Measurements from ENCODE around the gene MGAT5.
"Not testable (repeated sequence)": the region's sequence is repeated elsewhere in the genome, so short reads cannot be mapped to it uniquely, and the experiment has no call there.

Gene MGAT5

DNA sequence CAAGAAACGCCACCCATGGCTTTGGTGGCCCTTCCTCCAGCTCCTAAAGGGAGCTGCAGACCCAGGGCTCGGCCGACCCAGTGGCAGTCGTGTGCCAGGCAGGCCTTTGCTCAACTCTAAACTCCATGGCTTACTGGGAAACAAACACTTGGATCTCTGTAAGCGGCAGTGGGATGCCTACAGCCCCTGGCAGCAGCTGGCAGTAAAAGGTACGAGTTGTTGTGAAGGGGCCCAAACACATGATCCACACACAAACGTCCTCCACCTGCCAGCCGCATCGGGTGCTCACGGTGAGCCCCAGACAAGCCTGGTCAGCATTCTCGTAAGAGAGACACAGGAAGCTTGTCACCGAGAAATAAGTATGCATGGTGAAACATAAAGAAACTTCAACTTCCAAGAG is 214.9 kb downstream of the MGAT5 start:
- DNase-seq (ENCODE audit: low spot score): no peak

DNA sequence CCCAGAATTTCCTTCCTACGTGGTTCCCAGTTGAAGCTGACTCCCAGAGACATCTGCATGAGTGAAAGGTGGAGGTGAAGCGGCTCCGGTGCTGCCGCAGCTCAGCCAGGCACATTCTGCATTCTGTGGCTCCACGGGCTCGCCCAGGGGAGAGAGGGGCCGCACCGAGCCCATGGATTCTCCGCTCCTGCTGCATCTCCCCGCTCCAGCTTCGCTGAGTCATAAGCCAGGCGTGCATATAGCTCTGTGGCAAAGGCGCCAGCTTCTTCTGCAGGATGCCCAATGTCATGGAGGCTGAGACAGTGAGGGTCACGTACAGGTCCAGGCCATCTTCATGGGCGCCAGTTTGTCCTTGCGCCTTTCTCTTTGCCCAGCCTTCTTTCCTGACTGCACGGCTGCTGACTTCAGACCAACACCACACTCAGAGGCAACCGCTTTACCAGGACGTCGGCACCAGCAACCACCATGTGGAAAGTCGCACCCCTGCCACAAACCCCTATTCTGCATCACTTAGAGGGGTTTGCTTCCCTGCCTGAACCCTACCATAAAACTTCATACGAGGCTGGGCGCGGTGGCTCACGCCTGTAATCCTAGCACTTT is 215.7 kb downstream of the MGAT5 start:
- no peak for DNase-seq (ENCODE audit: low spot score)

DNA sequence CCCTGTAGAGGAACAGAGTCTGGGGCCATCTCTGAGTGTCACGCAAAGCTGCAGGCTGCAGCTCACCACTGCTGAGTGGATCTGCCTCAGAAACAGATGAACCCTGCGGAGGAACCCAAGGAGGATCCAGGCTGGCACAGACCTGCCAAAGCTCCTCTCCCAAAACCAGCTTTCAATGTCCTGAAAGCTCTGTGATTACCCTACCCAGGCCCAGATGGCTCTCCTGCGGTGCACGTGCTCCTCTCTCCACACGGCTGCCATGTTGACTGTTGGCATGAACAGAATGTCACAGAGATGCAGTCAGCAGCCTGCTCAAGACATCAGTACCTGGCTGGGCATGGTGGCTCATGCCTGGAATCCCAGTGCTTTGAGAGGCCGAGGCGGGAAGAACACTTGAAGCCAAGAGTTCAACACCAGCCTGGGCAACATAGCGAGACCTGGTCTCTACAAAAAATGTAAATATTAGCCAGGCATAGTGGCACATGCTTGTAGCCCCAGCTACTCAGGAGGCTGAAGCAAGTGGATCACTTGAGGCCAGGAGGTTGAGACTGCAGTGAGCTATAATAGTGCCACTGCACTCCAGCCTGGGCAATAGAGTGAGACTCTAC is 216.8 kb downstream of the MGAT5 start:
- no peak for DNase-seq (ENCODE audit: low spot score)

DNA sequence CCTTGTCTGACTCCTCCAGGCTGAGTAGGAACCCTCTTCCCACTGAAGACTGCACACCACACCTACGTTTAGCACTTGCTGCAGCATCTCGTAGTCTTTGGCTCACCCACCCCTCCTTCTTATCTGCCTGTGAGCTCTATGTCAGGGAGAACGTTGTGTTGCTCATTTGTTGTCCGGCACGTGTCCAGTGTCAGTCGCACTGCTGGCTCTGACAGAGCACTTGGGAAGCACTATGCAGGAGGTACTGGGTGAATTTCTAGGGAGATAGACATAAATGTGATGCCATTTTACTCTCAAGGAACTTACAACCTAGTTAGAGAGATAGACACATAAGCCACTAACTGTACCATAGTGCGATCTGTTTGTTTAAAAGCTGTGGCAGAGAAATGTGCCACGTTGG is 223.1 kb downstream of the MGAT5 start:
- not testable (repeated sequence) for DNase-seq (ENCODE audit: low spot score)

DNA sequence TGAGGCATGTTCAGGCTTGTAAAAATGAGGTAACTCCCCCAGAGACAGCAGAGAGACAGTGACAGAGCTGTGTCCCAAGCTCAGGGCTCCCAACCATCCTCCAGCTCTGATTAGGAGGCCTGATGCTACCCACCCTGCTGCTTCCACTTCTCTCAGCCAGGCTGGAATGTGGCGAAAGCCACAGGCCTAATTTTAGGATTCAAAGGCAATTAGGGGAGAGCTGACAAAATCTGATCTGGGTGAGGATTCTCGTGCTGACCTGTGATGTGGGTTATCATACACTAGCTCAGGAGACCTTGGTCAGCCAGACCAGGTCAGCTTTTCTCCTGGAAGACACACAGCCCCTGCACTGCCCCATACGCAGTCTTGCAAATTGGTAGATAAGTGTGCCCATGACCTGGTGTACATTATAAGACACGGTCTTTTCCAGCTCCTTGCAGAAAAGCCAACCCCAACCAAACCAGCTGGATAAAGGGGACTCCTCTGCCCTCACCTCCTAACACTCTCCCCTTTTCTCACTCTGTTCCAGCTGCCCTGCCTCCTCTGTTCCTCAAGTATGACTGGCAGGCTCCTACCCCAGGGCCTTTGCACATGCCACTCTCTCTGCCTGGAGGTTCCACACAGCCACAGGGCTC is 225.9 kb downstream of the MGAT5 start:
- DNase-seq (ENCODE audit: low spot score): no peak

DNA sequence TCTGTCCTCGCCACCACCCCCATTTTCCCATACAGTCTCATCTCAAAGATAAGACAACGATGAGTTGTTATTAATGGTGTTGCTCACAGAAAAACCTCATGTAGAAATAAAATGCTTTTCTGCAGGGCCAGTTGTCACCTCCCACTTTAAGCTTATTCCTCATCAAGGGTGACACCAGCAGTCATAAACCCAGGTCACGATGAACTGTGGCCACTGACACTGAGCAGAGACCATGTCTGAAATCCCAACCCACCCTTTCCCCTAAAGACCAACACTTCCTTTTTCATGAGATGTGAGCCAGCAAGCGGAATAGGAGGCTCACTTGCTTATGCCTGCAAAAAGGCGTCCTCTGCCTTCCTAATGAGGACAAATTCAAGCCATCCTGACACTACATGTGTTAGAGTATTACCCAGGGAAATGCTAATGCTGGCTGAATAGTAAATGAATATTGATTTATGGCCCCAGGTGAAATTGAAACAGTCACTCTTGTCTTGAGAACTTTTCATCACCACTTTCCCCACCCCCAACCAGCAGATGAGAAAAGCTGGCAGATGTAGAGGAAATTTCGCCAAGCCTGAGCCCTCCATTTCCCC is 228.4 kb downstream of the MGAT5 start:
- no peak for DNase-seq (ENCODE audit: low spot score)

DNA sequence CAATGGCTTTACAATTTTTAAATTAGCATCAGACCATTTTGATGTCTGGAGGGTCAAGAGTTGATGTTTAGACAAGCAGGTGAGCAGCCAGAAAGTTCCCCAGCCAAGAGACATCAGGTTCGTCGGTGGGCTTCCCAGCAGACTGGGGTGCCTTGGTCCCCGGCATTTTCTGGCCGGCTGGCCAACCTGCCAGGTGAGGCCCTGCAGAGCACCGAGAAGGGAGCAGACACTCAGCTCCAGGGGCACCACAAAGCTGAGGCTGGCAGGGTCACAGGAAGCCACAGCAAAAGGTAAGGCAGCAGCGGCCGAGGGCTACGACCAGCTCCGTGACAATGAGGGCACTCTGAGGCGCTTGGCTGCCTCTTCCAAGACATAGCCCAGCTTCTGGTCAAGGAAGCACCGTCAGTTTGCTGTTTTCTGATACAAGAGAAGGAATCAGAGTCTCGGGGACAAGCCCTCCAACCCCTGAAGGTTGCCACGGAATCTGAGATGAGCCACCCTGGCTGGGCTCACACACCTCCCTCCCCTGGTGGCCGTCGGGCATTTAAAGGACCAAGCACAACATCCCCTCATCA is 229.0 kb downstream of the MGAT5 start:
- no peak for DNase-seq (ENCODE audit: low spot score)

DNA sequence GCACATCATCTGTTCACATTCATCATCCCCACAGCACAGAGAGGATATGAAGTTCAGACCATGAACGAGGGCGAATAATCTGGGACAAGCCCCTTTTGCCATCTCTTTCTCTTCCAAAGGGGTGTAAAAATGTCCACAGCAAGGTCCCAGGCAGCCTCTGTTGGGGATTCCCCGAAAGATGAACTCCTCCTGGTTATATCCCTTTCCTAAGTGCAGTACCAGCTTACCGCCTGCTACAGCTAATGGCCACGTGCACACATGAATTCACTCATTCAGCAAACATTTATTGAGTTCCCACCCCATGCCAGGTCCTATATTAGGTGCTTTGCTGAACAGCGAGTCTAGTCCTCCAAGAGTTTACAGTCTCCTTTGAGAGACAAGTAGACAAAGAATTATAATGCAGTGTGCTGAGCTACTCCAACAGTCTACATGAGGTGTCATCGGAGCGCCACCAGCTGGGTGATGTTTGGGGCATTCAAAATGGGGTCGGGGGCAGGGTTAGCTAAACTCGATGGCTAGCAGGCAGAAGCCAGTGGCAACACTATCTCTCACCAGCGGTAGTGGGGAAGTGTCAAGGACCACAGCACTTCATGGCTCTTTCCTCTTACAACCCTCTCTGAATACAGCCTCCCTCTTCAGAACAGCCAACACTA is 236.0 kb downstream of the MGAT5 start:
- no peak for DNase-seq (ENCODE audit: low spot score)

DNA sequence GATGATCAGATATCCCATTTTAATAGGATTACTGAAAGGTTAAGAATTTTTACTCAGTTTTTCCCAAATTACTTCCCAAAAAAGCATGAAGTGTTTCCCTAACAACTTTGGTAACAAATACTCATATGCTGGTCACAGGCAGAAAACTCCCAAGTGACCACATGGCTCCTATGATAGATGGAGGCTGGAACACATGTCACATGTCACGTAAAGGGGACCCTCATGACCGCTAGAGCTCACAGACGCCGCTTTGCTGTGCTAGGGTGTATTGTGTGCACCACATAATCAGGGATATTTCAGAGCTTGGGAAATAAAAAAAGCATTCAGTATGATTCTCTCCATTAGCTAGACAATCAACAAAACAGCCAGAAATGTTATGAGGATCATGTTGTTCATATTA is 236.7 kb downstream of the MGAT5 start:
- no peak for DNase-seq (ENCODE audit: low spot score)

DNA sequence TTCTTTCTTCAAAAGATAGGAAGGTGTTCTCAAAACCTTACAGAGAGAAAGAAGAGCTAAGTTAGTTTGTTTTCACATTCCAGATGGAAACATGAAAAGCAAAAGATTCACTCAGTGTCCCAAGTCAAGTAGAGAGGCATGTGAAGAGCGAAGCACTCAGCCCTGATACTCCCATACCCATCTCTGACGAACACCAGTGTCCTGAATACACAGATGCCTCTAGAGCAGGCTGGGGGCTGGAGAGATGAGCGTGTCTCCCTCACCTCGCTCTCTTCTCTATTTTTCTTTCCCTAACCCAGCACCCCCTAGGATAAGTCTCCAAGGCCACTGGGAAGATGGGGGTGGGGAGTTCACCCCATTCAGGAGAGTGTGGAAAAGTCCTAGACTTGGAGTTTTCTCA is 237.2 kb downstream of the MGAT5 start:
- no peak for DNase-seq (ENCODE audit: low spot score)

DNA sequence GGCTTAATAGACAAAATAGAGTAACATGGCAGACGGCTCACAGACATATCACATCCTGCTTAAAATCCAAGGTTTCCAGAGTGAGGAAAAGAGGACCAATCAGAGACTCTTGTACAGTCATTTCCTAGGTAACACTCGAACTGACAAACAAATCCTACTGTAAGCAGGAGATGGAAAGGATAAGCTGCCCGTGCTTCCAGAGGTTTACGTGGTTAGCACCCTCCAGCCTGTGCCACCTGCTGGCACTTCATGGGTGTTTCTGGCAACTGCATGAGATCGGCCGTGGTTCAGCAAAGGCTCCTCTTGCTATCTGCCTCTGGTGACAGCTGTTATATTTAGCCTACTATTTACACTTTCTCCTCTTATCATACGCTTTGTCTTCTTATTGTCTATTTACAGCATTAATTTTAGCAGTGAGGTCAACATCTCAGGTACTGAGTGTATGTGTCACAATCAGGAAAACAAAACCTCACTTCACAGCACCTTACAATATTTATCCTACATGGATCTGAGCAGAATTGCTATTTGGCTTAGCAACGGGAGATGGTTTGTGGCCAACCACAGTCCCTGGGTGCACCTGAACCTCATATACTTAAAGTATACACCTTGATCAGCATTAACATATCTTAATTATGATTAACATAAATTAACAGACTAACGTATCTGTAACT is 238.0 kb downstream of the MGAT5 start:
- peak; percentile 0 for DNase-seq (ENCODE audit: low spot score)

DNA sequence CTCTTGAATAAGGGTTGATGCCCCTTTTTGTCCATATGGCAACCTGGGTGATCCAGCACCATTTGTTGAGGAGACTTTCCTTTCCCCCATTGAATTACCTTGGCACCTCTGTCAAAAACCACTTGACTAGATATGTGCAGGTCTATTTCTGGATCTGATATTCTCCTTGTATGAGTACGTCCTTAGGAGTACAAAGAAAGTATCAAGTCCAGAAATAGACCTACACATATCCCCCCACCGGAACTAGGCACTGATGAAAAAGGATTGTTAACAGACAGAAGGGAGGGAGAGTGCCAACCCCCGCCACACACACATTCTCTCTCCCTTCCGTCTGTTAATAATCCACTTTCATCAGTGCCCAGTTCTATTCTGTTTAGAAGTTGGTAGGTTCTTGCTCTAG is 239.9 kb downstream of the MGAT5 start:
- no peak for DNase-seq (ENCODE audit: low spot score)

DNA sequence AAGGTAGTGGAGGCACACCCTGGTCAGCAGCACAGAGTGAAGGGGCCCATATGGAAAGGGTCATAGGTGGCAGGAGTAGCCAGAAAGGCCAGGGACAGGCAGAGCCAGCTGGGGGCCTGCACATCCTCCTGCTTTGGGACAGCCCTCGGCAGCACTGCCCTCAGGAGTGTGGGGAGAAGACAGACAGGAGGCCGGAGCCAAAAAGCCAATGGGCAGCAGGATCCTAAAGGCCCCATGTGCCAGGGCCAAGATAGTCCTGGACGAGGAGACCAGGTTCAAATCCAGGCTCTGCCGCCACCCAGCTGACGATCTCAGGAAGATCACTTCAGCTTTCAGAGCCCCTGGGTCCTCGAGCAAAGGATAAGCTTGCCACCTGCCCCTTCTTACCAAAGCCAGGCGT is 244.8 kb downstream of the MGAT5 start:
- no peak for DNase-seq (ENCODE audit: low spot score)

DNA sequence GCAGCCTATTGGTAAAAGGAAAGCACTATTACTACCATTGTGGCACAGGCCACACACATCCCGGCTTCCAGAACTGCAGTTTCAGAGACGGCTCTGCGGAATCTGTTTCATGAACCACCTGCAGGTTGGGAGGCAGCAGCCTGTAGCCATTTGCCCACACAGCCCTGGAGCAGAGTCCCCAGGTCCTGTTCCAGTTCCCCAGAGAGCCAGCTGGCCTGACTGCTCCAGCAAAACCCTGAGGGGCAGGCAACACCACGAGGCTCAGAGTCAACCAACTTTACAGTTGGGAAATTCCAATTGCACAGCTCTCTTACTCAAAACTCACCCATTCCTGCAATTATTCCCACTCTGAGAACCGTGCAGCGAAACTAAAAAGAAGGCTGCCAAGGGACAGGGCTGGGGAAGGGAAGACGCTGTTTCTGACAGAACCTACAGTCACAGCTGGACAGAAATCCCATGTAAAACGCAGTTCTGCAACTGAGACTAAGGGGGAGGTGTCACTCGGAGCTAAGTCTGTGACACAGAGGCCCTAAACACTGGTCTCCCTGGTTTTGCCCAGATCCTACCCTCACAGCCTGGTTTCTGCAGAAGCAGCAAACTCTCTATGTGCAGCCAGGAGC is 245.5 kb downstream of the MGAT5 start:
- DNase-seq (ENCODE audit: low spot score): no peak

DNA sequence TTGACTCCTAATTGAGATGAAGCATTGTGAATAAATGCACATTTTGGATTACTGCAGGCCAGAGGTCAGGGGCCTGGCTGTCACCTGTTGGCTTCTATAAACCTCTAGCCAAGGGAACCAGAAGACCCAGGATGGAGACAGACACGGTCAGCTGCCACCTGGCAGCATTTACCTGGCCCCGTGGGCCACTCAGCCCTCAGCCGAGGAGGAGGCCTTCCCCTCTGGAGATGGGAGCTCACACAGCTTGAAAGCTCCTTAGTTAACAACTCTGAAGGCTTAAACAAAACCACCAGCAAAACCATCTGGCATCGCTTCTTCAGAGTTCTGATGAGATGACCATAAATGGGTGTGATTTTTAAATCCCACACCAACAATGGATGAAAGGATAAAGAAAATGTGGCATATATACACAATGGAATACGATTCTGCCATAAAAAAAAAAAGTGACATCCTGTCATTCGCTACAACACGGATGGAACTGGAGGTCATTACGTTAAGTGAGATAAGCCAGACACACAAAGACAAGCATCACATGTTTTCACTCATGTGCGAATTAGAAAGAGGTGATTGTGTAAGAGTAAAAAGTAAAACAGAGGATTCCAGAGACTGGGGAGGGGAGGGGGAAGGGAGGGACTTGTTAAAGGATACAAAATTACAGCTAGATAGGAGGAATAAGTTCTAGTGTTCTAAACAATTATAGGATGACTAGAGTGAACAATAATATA is 246.5 kb downstream of the MGAT5 start:
- no peak for DNase-seq (ENCODE audit: low spot score)

DNA sequence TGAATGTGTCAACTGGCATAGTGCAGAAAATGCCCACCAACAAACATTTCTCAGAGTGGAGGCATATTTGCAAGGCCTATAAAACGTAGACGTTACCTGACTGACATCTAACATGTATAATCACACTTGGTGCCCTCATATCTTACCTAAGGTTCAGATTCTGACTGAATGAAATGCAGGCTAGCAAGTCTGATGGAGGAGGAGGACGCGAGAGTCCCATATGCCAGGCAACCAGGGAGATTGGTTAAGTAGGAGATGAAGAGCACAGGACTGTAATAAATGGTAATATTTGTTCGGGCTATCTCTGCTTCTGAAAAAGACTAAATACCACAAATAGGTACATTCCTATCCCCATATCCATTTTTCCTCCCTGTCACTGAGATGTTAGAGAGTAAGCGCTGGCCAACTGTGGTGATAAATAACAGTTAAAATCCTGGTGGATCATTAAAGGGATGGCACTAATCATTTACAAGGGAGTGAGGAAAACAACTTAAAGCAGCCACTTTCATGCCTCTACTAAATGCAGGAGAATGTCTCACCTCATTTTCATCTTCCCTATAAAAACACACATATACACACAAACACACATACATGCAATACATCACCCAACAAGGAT is 247.7 kb downstream of the MGAT5 start:
- DNase-seq (ENCODE audit: low spot score): no peak

DNA sequence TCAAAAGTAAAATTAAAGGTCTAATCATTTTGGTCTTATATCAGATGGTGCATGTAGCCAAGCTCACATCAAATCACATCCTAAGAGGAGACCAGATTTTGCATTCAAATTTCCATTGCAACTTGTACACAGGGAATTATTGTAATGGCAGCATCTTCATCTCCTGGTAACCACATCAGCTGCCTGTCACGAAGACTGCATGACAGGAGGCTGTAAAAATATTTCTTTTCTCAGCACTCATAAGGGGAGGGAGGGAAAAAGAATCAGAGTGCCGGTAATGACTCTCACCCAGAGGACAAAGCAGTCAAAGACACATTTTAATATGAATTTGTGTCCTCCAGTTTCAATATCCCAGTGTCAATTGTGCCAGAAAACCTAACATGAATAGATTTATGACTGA is 248.2 kb downstream of the MGAT5 start:
- no peak for DNase-seq (ENCODE audit: low spot score)
